Measurements from ENCODE around the gene PPP4R3A. TPM values are rescaled to one million over a fixed set of nuclear protein-coding genes. Genes with fewer than 3 reads are reported as not detected.
A peak's percentile ranks its signal among the peaks of the same experiment; 100 is the strongest.

PPP4R3A gene
- total RNA-seq, 1 donor from 2014 or later = 79.5 TPM

DNA sequence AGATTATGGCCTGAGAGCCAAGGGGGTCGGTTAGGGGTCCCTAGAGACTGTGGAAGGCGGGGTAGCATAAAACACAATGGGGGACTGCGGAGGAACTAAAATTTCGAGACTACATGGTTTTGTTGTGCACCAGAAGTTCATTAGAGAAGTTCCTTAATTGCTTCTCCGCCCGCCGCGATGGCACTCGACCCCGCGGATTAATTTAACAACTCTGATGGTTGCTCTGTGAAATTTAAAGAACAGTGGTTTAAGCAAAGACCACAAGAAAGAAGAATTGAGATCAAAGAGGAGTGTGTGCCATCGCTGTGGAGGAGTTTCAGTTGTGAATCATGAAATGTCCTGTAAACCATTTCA lies 91.1 kb downstream of the PPP4R3A start:
- DNase-seq (ENCODE audit: low read depth) (no peak), FAIRE-seq (no peak)
- Histone ChIP-seq H3K4me2 (ENCODE audit: low read length) (no peak overlapping the region), H2AFZ (ENCODE audit: low read depth, low read length) (no peak overlapping the region), H3K4me3 (ENCODE audit: insufficient read depth, low read depth, low read length) (no peak overlapping the region), H3K36me3 (ENCODE audit: insufficient read depth, low read length) (no peaks in the 10 kb centered on the region), H3K9ac (ENCODE audit: low read length) (no peak overlapping the region), H3K27me3 (ENCODE audit: insufficient read depth, low read length) (peaks cover 24% of the 10 kb centered on the region), H3K9me3 (ENCODE audit: insufficient read depth, low read depth, low read length) (no peaks in the 10 kb centered on the region), H3K79me2 (ENCODE audit: insufficient read depth, low read length) (no peaks in the 10 kb centered on the region), H3K27ac (ENCODE audit: low read depth, low read length) (no peak overlapping the region), H3K4me1 (ENCODE audit: insufficient read depth, low read length) (peaks cover 4% of the 10 kb centered on the region), H4K20me1 (ENCODE audit: insufficient read depth, low read length) (no peaks in the 10 kb centered on the region)
- Mint-ChIP-seq H3K9me3 (ENCODE audit: unreplicated experiment) (no peaks in the 10 kb centered on the region), H3K27me3 (ENCODE audit: low read depth, unreplicated experiment) (peaks cover 3% of the 10 kb centered on the region), H3K4me3 (ENCODE audit: unreplicated experiment) (peak overlapping the region; percentile 67), H3K36me3 (ENCODE audit: low read depth, unreplicated experiment) (peaks cover 2% of the 10 kb centered on the region), H3K4me1 (ENCODE audit: low read depth, unreplicated experiment) (peaks cover 21% of the 10 kb centered on the region), H3K27ac (ENCODE audit: unreplicated experiment) (no peak overlapping the region)
- no peak for TF ChIP-seq EZH2 (IDR thresholded peaks at IDR 0.05; ENCODE audit: insufficient read depth, low read length)
- TF ChIP-seq, protein P1, sequence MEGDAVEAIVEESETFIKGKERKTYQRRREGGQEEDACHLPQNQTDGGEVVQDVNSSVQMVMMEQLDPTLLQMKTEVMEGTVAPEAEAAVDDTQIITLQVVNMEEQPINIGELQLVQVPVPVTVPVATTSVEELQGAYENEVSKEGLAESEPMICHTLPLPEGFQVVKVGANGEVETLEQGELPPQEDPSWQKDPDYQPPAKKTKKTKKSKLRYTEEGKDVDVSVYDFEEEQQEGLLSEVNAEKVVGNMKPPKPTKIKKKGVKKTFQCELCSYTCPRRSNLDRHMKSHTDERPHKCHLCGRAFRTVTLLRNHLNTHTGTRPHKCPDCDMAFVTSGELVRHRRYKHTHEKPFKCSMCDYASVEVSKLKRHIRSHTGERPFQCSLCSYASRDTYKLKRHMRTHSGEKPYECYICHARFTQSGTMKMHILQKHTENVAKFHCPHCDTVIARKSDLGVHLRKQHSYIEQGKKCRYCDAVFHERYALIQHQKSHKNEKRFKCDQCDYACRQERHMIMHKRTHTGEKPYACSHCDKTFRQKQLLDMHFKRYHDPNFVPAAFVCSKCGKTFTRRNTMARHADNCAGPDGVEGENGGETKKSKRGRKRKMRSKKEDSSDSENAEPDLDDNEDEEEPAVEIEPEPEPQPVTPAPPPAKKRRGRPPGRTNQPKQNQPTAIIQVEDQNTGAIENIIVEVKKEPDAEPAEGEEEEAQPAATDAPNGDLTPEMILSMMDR (IDR thresholded peaks at IDR 0.05; ENCODE audit: insufficient read depth, low read depth, low read length) = no peak

GRCh38 chr14:91418387-91419043 lies 91.6 kb downstream of the PPP4R3A start:
- Histone ChIP-seq H3K4me1 (ENCODE audit: insufficient read depth, low read length) (peaks cover 4% of the 10 kb centered on the region), H3K27me3 (ENCODE audit: insufficient read depth, low read length) (peaks cover 24% of the 10 kb centered on the region), H4K20me1 (ENCODE audit: insufficient read depth, low read length) (no peaks in the 10 kb centered on the region), H3K27ac (ENCODE audit: low read depth, low read length) (no peak overlapping the region), H3K79me2 (ENCODE audit: insufficient read depth, low read length) (no peaks in the 10 kb centered on the region), H3K36me3 (ENCODE audit: insufficient read depth, low read length) (no peaks in the 10 kb centered on the region), H3K9me3 (ENCODE audit: insufficient read depth, low read depth, low read length) (no peaks in the 10 kb centered on the region), H2AFZ (ENCODE audit: low read depth, low read length) (peak overlapping the region; percentile 73), H3K9ac (ENCODE audit: low read length) (no peak overlapping the region), H3K4me3 (ENCODE audit: insufficient read depth, low read depth, low read length) (peak overlapping the region; percentile 36), H3K4me2 (ENCODE audit: low read length) (peak overlapping the region; percentile 73)
- TF ChIP-seq, protein P1 (IDR thresholded peaks at IDR 0.05; ENCODE audit: insufficient read depth, low read depth, low read length) = peak; percentile 89
- TF ChIP-seq EZH2 (IDR thresholded peaks at IDR 0.05; ENCODE audit: insufficient read depth, low read length) = peak; percentile 31
- no peak for DNase-seq (ENCODE audit: low read depth)
- H3K9me3 Mint-ChIP-seq (ENCODE audit: unreplicated experiment) = no peaks in the 10 kb centered on the region
- peaks cover 3% of the 10 kb centered on the region for H3K27me3 Mint-ChIP-seq (ENCODE audit: low read depth, unreplicated experiment)
- no peak for FAIRE-seq
- peak overlapping the region; percentile 67 for H3K4me3 Mint-ChIP-seq (ENCODE audit: unreplicated experiment)
- peaks cover 2% of the 10 kb centered on the region for H3K36me3 Mint-ChIP-seq (ENCODE audit: low read depth, unreplicated experiment)
- H3K4me1 Mint-ChIP-seq (ENCODE audit: low read depth, unreplicated experiment) = peaks cover 21% of the 10 kb centered on the region
- H3K27ac Mint-ChIP-seq (ENCODE audit: unreplicated experiment) = no peak overlapping the region

DNA sequence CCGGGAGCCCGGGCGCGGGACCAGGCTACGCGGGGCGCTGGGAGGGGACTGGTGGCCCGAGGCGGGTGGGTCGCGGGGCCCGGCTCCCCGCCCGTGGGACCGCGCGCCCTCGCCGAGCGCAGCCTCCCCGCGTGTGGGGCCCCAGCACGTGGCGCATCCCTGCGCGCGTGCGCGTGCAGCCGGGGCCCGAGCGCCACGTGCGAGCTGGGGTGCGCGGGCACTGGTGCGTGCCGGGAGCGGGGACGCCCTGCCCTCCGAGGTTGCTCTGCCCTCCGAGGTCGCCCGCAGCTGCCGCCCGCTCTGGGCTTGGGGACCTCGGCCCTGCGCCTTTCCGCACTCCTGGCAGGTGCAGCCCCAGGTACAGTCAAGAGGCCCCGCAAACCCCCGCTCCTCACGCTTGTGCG lies 92.1 kb downstream of the PPP4R3A start:
- H3K9me3 Mint-ChIP-seq (ENCODE audit: unreplicated experiment) = no peaks in the 10 kb centered on the region
- Histone ChIP-seq H3K9ac (ENCODE audit: low read length) (no peak overlapping the region), H2AFZ (ENCODE audit: low read depth, low read length) (peak overlapping the region; percentile 73), H3K4me2 (ENCODE audit: low read length) (peak overlapping the region; percentile 73), H4K20me1 (ENCODE audit: insufficient read depth, low read length) (no peaks in the 10 kb centered on the region), H3K79me2 (ENCODE audit: insufficient read depth, low read length) (no peaks in the 10 kb centered on the region), H3K27me3 (ENCODE audit: insufficient read depth, low read length) (peaks cover 24% of the 10 kb centered on the region), H3K36me3 (ENCODE audit: insufficient read depth, low read length) (no peaks in the 10 kb centered on the region), H3K27ac (ENCODE audit: low read depth, low read length) (no peak overlapping the region), H3K4me1 (ENCODE audit: insufficient read depth, low read length) (peaks cover 4% of the 10 kb centered on the region), H3K4me3 (ENCODE audit: insufficient read depth, low read depth, low read length) (peak overlapping the region; percentile 50), H3K9me3 (ENCODE audit: insufficient read depth, low read depth, low read length) (no peaks in the 10 kb centered on the region)
- H3K27me3 Mint-ChIP-seq (ENCODE audit: low read depth, unreplicated experiment) = peaks cover 3% of the 10 kb centered on the region
- TF ChIP-seq EZH2 (IDR thresholded peaks at IDR 0.05; ENCODE audit: insufficient read depth, low read length) = peak; percentile 44
- TF ChIP-seq, protein P1 (IDR thresholded peaks at IDR 0.05; ENCODE audit: insufficient read depth, low read depth, low read length) = no peak
- FAIRE-seq = no peak
- peaks cover 21% of the 10 kb centered on the region for H3K4me1 Mint-ChIP-seq (ENCODE audit: low read depth, unreplicated experiment)
- DNase-seq (ENCODE audit: low read depth) = no peak
- no peak overlapping the region for H3K4me3 Mint-ChIP-seq (ENCODE audit: unreplicated experiment)
- no peak overlapping the region for H3K27ac Mint-ChIP-seq (ENCODE audit: unreplicated experiment)
- peaks cover 2% of the 10 kb centered on the region for H3K36me3 Mint-ChIP-seq (ENCODE audit: low read depth, unreplicated experiment)
